Liver (tissue), 9 donors: ENCODE data around the gene EPHB2. TPM values are rescaled to one million over a fixed set of nuclear protein-coding genes. Genes with fewer than 3 reads are reported as not detected.

ENCODE experiments used
- DNase-seq: peaks from one replicate; pipeline ENCODE4 v3.0.0-alpha.2; 2017; ENCODE audit warnings: low spot score
- H3K27ac ChIP-seq, 2 donors: one replicate each; pipeline ENCODE4 v1.7.0; 2013; ENCODE audit warnings: inconsistent platforms in 2 of 2, low read length in 2 of 2, control low read depth in 1 of 2, low read depth in 1 of 2, mild to moderate bottlenecking in 1 of 2
- H3K27me3 ChIP-seq, 4 donors: one replicate each; pipeline versions ENCODE4 v1.6.1 to v1.7.0; 2013; ENCODE audit warnings: low read length in 3 of 4, inconsistent platforms in 1 of 4, mild to moderate bottlenecking in 1 of 4, moderate library complexity in 1 of 4; ENCODE audit not compliant: control insufficient read depth in 4 of 4, insufficient read depth in 4 of 4
- H3K36me3 ChIP-seq, 4 donors: one replicate each; pipeline versions ENCODE4 v1.6.1 to v1.7.0; 2013; ENCODE audit warnings: low read length in 3 of 4, mild to moderate bottlenecking in 3 of 4, low read depth in 1 of 4, moderate library complexity in 1 of 4; ENCODE audit not compliant: control insufficient read depth in 4 of 4, insufficient read depth in 3 of 4
- H3K4me1 ChIP-seq, 4 donors: one replicate each; pipeline versions ENCODE4 v1.6.1 to v1.7.0; 2013; ENCODE audit warnings: low read length in 3 of 4, mild to moderate bottlenecking in 3 of 4, moderate library complexity in 1 of 4; ENCODE audit not compliant: control insufficient read depth in 4 of 4, insufficient read depth in 4 of 4
- H3K4me3 ChIP-seq, 3 donors: one replicate each; pipeline versions ENCODE4 v1.6.1 to v1.7.0; 2013; ENCODE audit warnings: low read length in 3 of 3, control low read depth in 1 of 3, low read depth in 1 of 3, mild to moderate bottlenecking in 1 of 3
- H3K9ac ChIP-seq, 2 donors: one replicate each; pipeline ENCODE4 v1.7.0; 2013; ENCODE audit warnings: low read length in 2 of 2, mild to moderate bottlenecking in 2 of 2, moderate library complexity in 2 of 2, control low read depth in 1 of 2, low read depth in 1 of 2
- H3K9me3 ChIP-seq, 4 donors: one replicate each; pipeline versions ENCODE4 v1.6.1 to v1.7.0; 2013; ENCODE audit warnings: low read length in 3 of 4; ENCODE audit not compliant: control insufficient read depth in 4 of 4
- CTCF ChIP-seq: fragments of 150-350 bp; IDR thresholded peaks from 2 replicates; pipeline ENCODE4 v1.5.1; 2017; ENCODE audit warnings: improper control_type of control experiment, low read depth, low read length; ENCODE audit not compliant: missing input control
- FOXA1 ChIP-seq: IDR thresholded peaks from 2 replicates; pipeline ENCODE4 v1.6.1; 2016; ENCODE audit warnings: antibody characterized with exemption
- FOXA2 ChIP-seq: IDR thresholded peaks from 2 replicates; pipeline ENCODE4 v1.6.1; 2016; ENCODE audit warnings: antibody characterized with exemption
- HNF4A ChIP-seq, 2 donors: conservative IDR thresholded peaks; 2 replicates each; pipeline ENCODE4 v1.6.1; 2016; ENCODE audit warnings: antibody characterized with exemption in 2 of 2, mild to moderate bottlenecking in 2 of 2
- HNF4G ChIP-seq: IDR thresholded peaks from 2 replicates; pipeline ENCODE4 v1.6.1; 2016; ENCODE audit warnings: antibody characterized with exemption
- JUND ChIP-seq, 2 donors: IDR thresholded peaks; 2 replicates each; pipeline ENCODE4 v1.6.1; 2016; ENCODE audit warnings: antibody characterized with exemption in 2 of 2
- RAD21 ChIP-seq, 2 donors: IDR thresholded peaks; 2 replicates each; pipeline ENCODE4 v1.6.1; 2016; ENCODE audit warnings: antibody characterized with exemption in 2 of 2, mild to moderate bottlenecking in 2 of 2
- RXRA ChIP-seq, 2 donors: IDR thresholded peaks; 2 replicates each; pipeline ENCODE4 v1.6.1; 2017 to 2018; ENCODE audit warnings: antibody characterized with exemption in 2 of 2, mild to moderate bottlenecking in 1 of 2
- SP1 ChIP-seq: IDR thresholded peaks from 2 replicates; pipeline ENCODE4 v1.6.1; 2018; ENCODE audit warnings: antibody characterized with exemption, mild to moderate bottlenecking
- TAF1 ChIP-seq: conservative IDR thresholded peaks from 2 replicates; pipeline ENCODE4 v1.6.1; 2016; ENCODE audit warnings: antibody characterized with exemption, mild to moderate bottlenecking
- YY1 ChIP-seq: IDR thresholded peaks from 2 replicates; pipeline ENCODE4 v1.6.1; 2016; ENCODE audit warnings: antibody characterized with exemption, mild to moderate bottlenecking
- WGBS: extraction: QIAGEN DNeasy Blood & Tissue Kit; methylation state at CpG from one replicate; pipeline ENCODE4 v1.1.7; 2013; 5-methylcytosine and 5-hydroxymethylcytosine counted together
- polyA plus RNA-seq, 2 donors: library from polyadenylated mRNA; stranded (reverse) in 1 of 2; unstranded in 1 of 2; fragments of 200-250 nt in 1 of 2; fragments of >200 nt in 1 of 2; fragmentation: Nextera tagmentation in 1 of 2; extraction: Ambion mirVana in 1 of 2; gene quantifications; one replicate each; pipeline versions ENCODE4 v1.2.1 to v1.2.3, GENCODE V29; 2013 to 2015
- total RNA-seq, 2 donors: library from RNA; depleted of rRNA; stranded (reverse); fragments of >200 nt; gene quantifications; one replicate each; pipeline ENCODE4 v1.2.3, GENCODE V29; 2014
- TF ChIP-seq, protein P1 (sequence below): IDR thresholded peaks from 2 replicates; pipeline ENCODE4 v1.6.1; 2016; ENCODE audit warnings: antibody characterized with exemption
- TF ChIP-seq, protein P2 (sequence below): IDR thresholded peaks from 2 replicates; pipeline ENCODE4 v1.6.1; 2016; ENCODE audit warnings: antibody characterized with exemption
- TF ChIP-seq, protein P3 (sequence below): IDR thresholded peaks from 2 replicates; pipeline ENCODE4 v1.6.1; 2016; ENCODE audit warnings: antibody characterized with exemption
- TF ChIP-seq, protein P4 (sequence below): IDR thresholded peaks from 2 replicates; pipeline ENCODE4 v1.6.1; 2016; ENCODE audit warnings: antibody characterized with exemption, mild to moderate bottlenecking
- donor health status: healthy.
- donor health status: healthy.
- donor health status: healthy.
- donor health status: healthy.
- donor health status: healthy.

EPHB2 gene
- total and polyA plus RNA-seq, 4 donors: 0.07 to 1.0 (median 0.38) TPM

- TF ChIP-seq CTCF: no peak
- TF ChIP-seq, protein P1, sequence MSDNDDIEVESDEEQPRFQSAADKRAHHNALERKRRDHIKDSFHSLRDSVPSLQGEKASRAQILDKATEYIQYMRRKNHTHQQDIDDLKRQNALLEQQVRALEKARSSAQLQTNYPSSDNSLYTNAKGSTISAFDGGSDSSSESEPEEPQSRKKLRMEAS: no peak
- no peak for TF ChIP-seq HNF4A (conservative IDR thresholded peaks at IDR 0.05)
- TF ChIP-seq JUND (IDR thresholded peaks at IDR 0.05): no peak
- TF ChIP-seq, protein P2, sequence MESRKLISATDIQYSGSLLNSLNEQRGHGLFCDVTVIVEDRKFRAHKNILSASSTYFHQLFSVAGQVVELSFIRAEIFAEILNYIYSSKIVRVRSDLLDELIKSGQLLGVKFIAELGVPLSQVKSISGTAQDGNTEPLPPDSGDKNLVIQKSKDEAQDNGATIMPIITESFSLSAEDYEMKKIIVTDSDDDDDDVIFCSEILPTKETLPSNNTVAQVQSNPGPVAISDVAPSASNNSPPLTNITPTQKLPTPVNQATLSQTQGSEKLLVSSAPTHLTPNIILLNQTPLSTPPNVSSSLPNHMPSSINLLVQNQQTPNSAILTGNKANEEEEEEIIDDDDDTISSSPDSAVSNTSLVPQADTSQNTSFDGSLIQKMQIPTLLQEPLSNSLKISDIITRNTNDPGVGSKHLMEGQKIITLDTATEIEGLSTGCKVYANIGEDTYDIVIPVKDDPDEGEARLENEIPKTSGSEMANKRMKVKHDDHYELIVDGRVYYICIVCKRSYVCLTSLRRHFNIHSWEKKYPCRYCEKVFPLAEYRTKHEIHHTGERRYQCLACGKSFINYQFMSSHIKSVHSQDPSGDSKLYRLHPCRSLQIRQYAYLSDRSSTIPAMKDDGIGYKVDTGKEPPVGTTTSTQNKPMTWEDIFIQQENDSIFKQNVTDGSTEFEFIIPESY: no peak
- no peak for TF ChIP-seq HNF4G
- no peak for TF ChIP-seq TAF1
- no peak for TF ChIP-seq FOXA2
- TF ChIP-seq RAD21 (IDR thresholded peaks at IDR 0.05): no peak
- no peak for TF ChIP-seq YY1
- Histone ChIP-seq H3K9ac (no peak overlapping the region), H3K27me3 (peaks cover 0 to 2% (median 0%) of the 10 kb centered on the region in 4 donors), H3K27ac (no peak overlapping the region), H3K9me3 (no peaks in the 10 kb centered on the region), H3K36me3 (no peaks in the 10 kb centered on the region), H3K4me1 (no peaks in the 10 kb centered on the region), H3K4me3 (no peak overlapping the region)
- no peak for DNase-seq
- WGBS: 81% methylated on average over 15 of the region's 15 CpGs
Observed at GRCh38 chr1:22681556-22682276, 28.9 kb upstream of the EPHB2 start.

DNA sequence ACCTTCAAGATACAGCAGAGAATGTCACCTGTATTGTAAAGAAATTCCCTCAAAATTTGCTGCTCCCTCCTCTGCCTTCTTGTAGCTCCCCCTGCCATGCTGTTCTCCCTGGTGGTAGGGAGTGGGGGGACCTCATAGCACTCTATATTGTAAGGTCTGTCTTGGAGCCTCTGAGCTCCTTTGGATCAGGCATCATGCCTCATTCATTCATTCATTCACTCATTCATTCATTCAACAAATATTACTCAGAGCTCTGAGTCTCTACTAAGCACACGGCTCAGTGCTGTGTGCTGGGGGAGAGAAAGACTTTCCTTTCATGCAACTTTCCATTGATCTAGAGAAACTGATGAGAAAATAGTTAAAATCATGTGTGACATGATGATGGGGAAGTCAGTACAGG is 27.1 kb upstream of the EPHB2 start:
- H3K9me3 ChIP-seq: no peaks in the 10 kb centered on the region
- no peak overlapping the region for H3K4me3 ChIP-seq
- H3K9ac ChIP-seq: no peak overlapping the region
- no peaks in the 10 kb centered on the region for H3K27me3 ChIP-seq
- WGBS: 83% methylated on average over 1 of the region's 1 CpG
- no peak for TF ChIP-seq RAD21 (IDR thresholded peaks at IDR 0.05)
- no peak for TF ChIP-seq FOXA2
- TF ChIP-seq JUND (IDR thresholded peaks at IDR 0.05): no peak
- no peak for TF ChIP-seq FOXA1
- TF ChIP-seq, protein P1: no peak
- no peak for TF ChIP-seq RXRA (IDR thresholded peaks at IDR 0.05)
- TF ChIP-seq YY1: no peak
- TF ChIP-seq HNF4G: no peak
- TF ChIP-seq, protein P3, sequence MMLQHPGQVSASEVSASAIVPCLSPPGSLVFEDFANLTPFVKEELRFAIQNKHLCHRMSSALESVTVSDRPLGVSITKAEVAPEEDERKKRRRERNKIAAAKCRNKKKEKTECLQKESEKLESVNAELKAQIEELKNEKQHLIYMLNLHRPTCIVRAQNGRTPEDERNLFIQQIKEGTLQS: no peak
- TF ChIP-seq, protein P4, sequence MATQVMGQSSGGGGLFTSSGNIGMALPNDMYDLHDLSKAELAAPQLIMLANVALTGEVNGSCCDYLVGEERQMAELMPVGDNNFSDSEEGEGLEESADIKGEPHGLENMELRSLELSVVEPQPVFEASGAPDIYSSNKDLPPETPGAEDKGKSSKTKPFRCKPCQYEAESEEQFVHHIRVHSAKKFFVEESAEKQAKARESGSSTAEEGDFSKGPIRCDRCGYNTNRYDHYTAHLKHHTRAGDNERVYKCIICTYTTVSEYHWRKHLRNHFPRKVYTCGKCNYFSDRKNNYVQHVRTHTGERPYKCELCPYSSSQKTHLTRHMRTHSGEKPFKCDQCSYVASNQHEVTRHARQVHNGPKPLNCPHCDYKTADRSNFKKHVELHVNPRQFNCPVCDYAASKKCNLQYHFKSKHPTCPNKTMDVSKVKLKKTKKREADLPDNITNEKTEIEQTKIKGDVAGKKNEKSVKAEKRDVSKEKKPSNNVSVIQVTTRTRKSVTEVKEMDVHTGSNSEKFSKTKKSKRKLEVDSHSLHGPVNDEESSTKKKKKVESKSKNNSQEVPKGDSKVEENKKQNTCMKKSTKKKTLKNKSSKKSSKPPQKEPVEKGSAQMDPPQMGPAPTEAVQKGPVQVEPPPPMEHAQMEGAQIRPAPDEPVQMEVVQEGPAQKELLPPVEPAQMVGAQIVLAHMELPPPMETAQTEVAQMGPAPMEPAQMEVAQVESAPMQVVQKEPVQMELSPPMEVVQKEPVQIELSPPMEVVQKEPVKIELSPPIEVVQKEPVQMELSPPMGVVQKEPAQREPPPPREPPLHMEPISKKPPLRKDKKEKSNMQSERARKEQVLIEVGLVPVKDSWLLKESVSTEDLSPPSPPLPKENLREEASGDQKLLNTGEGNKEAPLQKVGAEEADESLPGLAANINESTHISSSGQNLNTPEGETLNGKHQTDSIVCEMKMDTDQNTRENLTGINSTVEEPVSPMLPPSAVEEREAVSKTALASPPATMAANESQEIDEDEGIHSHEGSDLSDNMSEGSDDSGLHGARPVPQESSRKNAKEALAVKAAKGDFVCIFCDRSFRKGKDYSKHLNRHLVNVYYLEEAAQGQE: no peak
- TF ChIP-seq SP1: no peak
- no peak for TF ChIP-seq TAF1
- H3K4me1 ChIP-seq: no peaks in the 10 kb centered on the region
- no peak for DNase-seq
- H3K27ac ChIP-seq: no peak overlapping the region
- H3K36me3 ChIP-seq: no peaks in the 10 kb centered on the region
